Neural cell (in vitro differentiated cells): ENCODE measurements around the gene CABLES1.

Experiments used
- EP300 ChIP-seq: fragments of 450-650 bp; conservative IDR thresholded peaks from 2 replicates; pipeline ENCODE4 v1.6.1; 2014; ENCODE audit warnings: antibody characterized with exemption, mild to moderate bottlenecking, moderate library complexity; ENCODE audit not compliant: poor library complexity, severe bottlenecking
- POLR2AphosphoS5 ChIP-seq: IDR thresholded peaks from 2 replicates; pipeline ENCODE4 v1.6.1; 2012
- TAF1 ChIP-seq: IDR thresholded peaks from 2 replicates; pipeline ENCODE4 v1.6.1; 2012; ENCODE audit warnings: low read depth
- TF ChIP-seq, protein P1 (sequence below): fragments of 450-650 bp; IDR thresholded peaks from 2 replicates; pipeline ENCODE4 v1.5.1; 2014; ENCODE audit warnings: antibody characterized with exemption, mild to moderate bottlenecking, moderate library complexity; ENCODE audit not compliant: poor library complexity, severe bottlenecking
- TF ChIP-seq, protein P2 (sequence below): IDR thresholded peaks from 2 replicates; pipeline ENCODE4 v1.6.1; 2012; ENCODE audit warnings: borderline replicate concordance

DNA sequence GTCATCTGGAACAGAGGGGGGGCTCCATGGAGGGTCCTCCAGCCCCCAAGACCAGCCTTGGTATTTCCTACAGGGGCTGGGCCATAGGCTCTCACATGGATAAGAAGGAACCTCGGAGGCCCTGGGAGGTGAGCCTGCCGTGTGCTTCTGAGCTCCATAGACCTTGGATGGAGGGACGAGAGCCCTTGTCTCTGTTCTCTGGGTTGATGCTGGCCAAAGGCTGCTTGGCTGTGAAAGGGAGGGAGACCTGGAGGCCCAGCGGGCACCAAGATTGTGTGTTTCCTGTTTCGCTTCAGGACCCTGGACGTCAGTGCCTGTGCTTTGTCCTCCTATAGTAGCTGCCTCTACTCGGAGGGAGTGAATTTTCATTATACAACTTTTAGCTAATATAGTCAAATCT lies 20.8 kb downstream of the CABLES1 start:
- TF ChIP-seq, protein P1, sequence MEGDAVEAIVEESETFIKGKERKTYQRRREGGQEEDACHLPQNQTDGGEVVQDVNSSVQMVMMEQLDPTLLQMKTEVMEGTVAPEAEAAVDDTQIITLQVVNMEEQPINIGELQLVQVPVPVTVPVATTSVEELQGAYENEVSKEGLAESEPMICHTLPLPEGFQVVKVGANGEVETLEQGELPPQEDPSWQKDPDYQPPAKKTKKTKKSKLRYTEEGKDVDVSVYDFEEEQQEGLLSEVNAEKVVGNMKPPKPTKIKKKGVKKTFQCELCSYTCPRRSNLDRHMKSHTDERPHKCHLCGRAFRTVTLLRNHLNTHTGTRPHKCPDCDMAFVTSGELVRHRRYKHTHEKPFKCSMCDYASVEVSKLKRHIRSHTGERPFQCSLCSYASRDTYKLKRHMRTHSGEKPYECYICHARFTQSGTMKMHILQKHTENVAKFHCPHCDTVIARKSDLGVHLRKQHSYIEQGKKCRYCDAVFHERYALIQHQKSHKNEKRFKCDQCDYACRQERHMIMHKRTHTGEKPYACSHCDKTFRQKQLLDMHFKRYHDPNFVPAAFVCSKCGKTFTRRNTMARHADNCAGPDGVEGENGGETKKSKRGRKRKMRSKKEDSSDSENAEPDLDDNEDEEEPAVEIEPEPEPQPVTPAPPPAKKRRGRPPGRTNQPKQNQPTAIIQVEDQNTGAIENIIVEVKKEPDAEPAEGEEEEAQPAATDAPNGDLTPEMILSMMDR, result no peak
- TF ChIP-seq, protein P2, sequence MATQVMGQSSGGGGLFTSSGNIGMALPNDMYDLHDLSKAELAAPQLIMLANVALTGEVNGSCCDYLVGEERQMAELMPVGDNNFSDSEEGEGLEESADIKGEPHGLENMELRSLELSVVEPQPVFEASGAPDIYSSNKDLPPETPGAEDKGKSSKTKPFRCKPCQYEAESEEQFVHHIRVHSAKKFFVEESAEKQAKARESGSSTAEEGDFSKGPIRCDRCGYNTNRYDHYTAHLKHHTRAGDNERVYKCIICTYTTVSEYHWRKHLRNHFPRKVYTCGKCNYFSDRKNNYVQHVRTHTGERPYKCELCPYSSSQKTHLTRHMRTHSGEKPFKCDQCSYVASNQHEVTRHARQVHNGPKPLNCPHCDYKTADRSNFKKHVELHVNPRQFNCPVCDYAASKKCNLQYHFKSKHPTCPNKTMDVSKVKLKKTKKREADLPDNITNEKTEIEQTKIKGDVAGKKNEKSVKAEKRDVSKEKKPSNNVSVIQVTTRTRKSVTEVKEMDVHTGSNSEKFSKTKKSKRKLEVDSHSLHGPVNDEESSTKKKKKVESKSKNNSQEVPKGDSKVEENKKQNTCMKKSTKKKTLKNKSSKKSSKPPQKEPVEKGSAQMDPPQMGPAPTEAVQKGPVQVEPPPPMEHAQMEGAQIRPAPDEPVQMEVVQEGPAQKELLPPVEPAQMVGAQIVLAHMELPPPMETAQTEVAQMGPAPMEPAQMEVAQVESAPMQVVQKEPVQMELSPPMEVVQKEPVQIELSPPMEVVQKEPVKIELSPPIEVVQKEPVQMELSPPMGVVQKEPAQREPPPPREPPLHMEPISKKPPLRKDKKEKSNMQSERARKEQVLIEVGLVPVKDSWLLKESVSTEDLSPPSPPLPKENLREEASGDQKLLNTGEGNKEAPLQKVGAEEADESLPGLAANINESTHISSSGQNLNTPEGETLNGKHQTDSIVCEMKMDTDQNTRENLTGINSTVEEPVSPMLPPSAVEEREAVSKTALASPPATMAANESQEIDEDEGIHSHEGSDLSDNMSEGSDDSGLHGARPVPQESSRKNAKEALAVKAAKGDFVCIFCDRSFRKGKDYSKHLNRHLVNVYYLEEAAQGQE, result no peak
- no peak for TF ChIP-seq TAF1
- no peak for TF ChIP-seq POLR2AphosphoS5
- TF ChIP-seq EP300, result no peak
